Kidney tubule cell (primary cell): ENCODE data around the gene RAB11FIP3.

Experiments used
- DNase-seq: peaks from one replicate; pipeline ENCODE4 v3.0.0-alpha.2; 2018; ENCODE audit warnings: low spot score

The RAB11FIP3 gene

GRCh38 chr16:533391-534123 lies 108.1 kb downstream of the RAB11FIP3 start:
- peak; percentile 28 for DNase-seq

- no peak for DNase-seq
These were observed 108.7 kb downstream of the RAB11FIP3 start for GRCh38 chr16:534135-534534.

GRCh38 chr16:534856-535445 lies 109.5 kb downstream of the RAB11FIP3 start:
- DNase-seq: no peak

- peak; percentile 80 for DNase-seq
These were observed 110.3 kb downstream of the RAB11FIP3 start for GRCh38 chr16:535446-536405.

GRCh38 chr16:536746-537145 lies 111.3 kb downstream of the RAB11FIP3 start:
- DNase-seq: no peak

GRCh38 chr16:537415-538335 lies 112.2 kb downstream of the RAB11FIP3 start:
- DNase-seq: no peak

GRCh38 chr16:539901-540530 lies 114.6 kb downstream of the RAB11FIP3 start:
- DNase-seq: no peak

- DNase-seq: no peak
These were observed 115.3 kb downstream of the RAB11FIP3 start for GRCh38 chr16:540645-541340.

- no peak for DNase-seq
These were observed 118.1 kb downstream of the RAB11FIP3 start for GRCh38 chr16:543301-544164.

GRCh38 chr16:544517-544916 lies 119.1 kb downstream of the RAB11FIP3 start:
- DNase-seq: no peak

- peak; percentile 48 for DNase-seq
These were observed 121.7 kb downstream of the RAB11FIP3 start for GRCh38 chr16:546909-547770.

GRCh38 chr16:548586-548985 lies 123.1 kb downstream of the RAB11FIP3 start:
- DNase-seq: no peak

GRCh38 chr16:549544-550263 lies 124.3 kb downstream of the RAB11FIP3 start:
- no peak for DNase-seq

GRCh38 chr16:551210-551609 lies 125.8 kb downstream of the RAB11FIP3 start:
- no peak for DNase-seq

GRCh38 chr16:552171-552570 lies 126.7 kb downstream of the RAB11FIP3 start:
- no peak for DNase-seq

- DNase-seq: no peak
These were observed 128.3 kb downstream of the RAB11FIP3 start for GRCh38 chr16:553601-554296.

GRCh38 chr16:554297-554621 lies 128.8 kb downstream of the RAB11FIP3 start:
- DNase-seq: no peak
